ENCODE results near the gene CASP8AP2.

DNA sequence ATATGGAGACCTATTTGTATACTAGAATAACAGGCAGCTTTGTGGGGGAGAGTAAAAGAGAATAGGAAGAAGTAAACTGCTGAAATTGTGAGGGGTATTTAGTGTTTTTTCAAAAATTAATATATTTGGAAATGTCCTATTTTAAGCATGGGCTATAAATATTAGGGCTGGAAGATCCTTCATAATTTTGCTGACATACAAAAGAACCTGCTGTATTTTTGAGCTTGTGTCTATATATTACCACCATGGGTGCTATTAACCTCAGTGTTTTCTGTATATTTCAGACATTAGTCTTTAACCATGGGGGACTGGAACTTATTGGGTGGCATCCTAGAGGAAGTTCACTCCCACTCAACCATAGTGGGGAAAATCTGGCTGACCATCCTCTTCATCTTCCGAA, 64.5 kb downstream of the CASP8AP2 start, which contains the start of gene GJA10:
- no peak for TF ChIP-seq POLR2A (IDR thresholded peaks at IDR 0.05)
- TF ChIP-seq, protein P1, sequence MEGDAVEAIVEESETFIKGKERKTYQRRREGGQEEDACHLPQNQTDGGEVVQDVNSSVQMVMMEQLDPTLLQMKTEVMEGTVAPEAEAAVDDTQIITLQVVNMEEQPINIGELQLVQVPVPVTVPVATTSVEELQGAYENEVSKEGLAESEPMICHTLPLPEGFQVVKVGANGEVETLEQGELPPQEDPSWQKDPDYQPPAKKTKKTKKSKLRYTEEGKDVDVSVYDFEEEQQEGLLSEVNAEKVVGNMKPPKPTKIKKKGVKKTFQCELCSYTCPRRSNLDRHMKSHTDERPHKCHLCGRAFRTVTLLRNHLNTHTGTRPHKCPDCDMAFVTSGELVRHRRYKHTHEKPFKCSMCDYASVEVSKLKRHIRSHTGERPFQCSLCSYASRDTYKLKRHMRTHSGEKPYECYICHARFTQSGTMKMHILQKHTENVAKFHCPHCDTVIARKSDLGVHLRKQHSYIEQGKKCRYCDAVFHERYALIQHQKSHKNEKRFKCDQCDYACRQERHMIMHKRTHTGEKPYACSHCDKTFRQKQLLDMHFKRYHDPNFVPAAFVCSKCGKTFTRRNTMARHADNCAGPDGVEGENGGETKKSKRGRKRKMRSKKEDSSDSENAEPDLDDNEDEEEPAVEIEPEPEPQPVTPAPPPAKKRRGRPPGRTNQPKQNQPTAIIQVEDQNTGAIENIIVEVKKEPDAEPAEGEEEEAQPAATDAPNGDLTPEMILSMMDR (IDR thresholded peaks at IDR 0.05) = no peak

Data from esophagus squamous epithelium (tissue), 4 donors.